Lung microvascular endothelial cell (primary cell): ENCODE results near the gene PSD2. TPM values are rescaled to one million over a fixed set of nuclear protein-coding genes. Genes with fewer than 3 reads are reported as not detected.
"Not testable (repeated sequence)": the region's sequence is repeated elsewhere in the genome, so short reads cannot be mapped to it uniquely, and the experiment has no call there.

Experiments used
- DNase-seq, 2 donors: peaks; one replicate each; pipeline versions ENCODE4 v3.0.0 to v3.0.0-alpha.2; 2010; ENCODE audit warnings: low read depth in 2 of 2
- total RNA-seq: library from RNA; depleted of rRNA; stranded (reverse); fragments of >200 nt; gene quantifications from 2 replicates; pipeline ENCODE4 v1.2.1, GENCODE V29; 2014

Gene PSD2
- total RNA-seq, 1 donor from 2014 or later = under 0.01 TPM

DNA sequence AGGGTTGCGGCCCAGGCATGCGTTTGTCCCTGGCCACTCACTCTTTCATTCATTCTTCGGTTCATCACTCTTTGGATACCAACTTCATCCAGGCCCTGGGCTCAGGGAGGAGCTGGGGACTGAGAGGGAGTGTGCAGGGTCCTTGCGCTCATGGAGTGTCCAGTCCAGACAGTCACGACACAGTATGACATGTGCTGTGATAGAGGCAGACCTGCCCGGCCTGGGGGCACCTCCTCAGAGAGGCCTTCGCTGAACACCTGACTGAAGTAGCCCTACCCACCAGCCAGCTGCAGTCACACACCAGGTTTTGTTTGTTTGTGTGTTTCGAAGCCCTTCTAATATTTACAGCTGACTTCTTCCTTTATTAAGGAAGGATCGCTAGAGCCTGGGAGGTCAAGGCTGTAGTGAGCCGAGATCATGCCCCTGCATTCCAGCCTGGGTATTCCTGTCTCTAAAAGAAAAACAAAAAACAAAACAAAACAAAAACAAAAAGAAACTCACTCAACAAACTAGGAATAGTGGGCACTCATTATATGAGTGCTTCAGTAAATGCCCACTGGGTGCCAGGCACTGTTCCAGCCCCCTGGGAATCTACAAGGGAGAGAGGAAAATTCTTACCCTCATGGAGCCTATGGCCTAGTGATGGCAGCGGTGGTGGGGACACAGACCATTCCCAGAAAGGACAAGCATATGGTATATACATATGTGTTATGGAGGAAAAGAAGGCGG lies 6.3 kb upstream of the PSD2 start:
- no peak for DNase-seq

- no peak for DNase-seq
Measured at GRCh38 chr5:139789845-139790189, 5.8 kb upstream of the PSD2 start.

DNA sequence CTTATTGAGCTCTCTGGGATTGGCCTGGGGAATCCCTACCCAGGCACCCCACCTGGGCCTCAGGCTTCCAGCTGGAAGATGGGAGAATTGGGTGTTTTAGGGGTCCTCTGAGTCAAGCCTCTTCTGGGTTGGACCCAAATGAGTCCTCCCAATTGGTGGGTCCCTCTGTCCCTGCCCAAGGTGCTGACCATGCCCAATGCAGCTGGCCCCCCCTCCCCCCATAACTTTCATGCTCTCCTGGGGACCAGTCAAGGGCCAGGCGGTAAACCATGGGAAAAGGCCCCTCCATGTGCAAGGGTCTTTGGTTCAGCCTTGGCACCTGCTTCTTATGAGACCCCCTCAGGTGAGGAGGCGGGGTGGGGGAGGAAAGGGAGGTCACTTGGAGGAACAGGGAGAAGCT lies 3.4 kb upstream of the PSD2 start:
- DNase-seq = no peak

GRCh38 chr5:139792655-139793054 lies 3.0 kb upstream of the PSD2 start:
- DNase-seq = not testable (repeated sequence)

GRCh38 chr5:139794067-139794846 lies 1.4 kb upstream of the PSD2 start:
- no peak for DNase-seq

- DNase-seq = no peak
Measured at GRCh38 chr5:139796061-139796806, 626 bp downstream of the PSD2 start.

DNA sequence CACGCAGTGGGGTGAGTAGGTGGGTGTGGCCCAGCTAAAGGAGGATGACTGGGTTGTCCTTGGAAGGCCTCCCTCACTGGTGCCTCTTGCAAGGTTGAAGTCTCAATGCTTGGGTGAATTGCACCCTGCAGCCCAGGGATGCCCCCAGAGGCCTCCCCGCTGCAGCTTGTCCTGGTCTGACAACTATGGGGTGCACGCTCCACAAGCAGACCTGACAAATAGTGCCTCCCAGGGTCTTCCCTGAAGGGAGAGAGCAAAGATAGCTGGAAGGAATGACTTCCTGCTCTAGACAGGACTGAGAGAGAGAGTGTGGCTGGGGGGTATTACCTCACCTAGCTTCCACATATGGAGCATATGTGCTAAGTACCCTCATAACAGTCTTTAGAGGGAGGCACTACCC lies 1.7 kb downstream of the PSD2 start:
- no peak for DNase-seq

DNA sequence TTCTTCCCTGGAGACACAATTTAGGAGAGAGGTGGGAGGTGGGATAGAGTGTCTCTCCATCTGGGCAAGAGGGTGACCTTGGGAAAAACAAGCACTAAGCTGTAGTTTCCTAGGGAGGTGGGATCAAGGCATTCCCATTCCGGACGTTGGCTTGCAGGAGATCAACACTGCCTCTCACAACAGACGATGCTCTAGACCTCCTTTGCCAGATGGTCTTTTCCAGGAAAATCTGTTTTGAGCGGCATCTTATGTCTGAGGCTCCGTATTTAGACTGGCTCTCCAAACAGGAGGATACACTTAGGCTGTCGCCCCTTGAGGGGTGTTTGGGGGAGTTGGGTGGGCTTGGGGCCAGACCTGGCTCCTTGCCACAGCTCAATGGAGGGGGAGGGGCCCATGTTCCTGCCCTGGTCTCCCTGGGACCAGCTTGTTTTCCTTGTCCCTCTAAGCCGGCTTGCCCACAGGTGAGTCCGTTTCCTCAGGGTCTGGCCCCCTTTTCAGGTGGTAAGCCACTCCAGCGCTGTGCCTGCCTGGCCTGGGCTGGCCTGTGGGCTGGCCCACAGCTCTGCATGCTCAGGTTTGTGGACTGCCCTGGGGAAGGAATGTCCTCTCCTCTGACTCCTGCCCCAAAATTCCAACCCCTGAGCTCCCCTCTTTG lies 2.4 kb downstream of the PSD2 start:
- DNase-seq = no peak

- DNase-seq = no peak
Measured at GRCh38 chr5:139798883-139799282, 3.3 kb downstream of the PSD2 start.

DNA sequence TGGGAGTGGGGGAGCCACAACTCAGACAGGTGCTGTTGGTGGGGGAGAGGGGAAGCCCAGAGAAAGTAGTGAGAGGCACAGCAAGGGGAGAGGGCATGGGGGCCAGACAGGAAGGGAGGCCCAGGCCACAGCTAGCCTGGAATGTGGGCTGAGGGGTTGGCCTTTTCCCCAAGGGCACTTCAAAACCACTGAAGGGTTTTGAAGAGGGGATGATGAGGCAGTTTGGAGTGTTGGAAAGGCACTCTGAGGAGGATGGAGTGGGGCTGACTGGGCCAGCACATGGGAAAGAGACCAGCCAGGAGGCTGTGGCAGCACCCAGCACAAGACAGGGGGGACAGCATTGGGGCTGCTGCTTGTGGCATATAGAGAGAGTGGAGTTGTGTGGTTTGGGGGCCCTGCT lies 3.8 kb downstream of the PSD2 start:
- DNase-seq = no peak

GRCh38 chr5:139803978-139804377 lies 8.4 kb downstream of the PSD2 start:
- DNase-seq = no peak

DNA sequence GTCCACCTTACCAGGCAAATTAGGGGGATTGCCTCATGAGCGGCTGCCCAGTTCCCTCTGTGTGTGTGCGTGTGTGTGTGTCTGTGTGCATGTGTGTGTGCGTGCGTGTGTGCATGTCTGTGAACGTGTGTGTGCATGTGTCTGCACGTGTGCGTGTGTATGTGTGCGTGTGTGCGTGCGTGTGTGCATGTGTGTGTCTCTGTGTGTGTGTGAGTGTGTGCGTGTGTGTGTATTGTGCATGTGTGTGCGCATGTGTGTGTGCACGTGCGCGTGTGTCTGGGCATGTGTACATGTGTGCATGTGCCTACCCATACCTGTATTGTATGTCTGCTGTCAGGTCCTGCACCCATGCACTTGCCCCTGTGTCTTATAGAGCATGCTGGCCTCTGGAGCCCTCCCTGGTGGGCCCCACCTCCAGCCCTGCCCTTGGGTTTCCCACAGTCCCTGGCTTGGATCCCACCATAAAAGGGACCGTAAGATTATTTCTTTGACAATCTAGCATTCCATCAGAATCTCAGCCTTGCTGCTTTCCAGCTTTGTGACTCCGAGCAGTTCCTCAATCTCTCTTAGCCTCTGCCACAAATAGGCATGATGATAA lies 9.3 kb downstream of the PSD2 start:
- no peak for DNase-seq

DNA sequence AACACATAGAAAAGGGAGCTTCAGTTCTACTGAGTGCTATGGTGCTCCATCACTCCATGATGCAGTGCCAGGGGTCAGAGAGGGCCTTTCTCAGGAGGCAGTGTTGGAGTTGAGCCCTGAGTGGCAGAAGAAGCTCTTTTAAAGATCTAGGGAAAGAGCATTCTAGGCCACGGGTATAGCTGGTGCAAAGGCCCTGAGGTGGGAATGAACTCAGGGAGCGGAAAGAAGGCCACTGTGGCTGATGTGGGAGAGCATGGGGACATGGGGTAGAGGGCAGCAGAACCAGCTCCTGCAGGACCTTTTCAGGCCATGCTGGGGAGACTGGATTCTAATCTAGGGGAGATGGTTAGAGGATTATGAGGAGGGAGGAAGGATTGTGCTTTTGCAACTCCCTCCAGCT lies 9.9 kb downstream of the PSD2 start:
- no peak for DNase-seq

GRCh38 chr5:139806111-139806510 lies 10.5 kb downstream of the PSD2 start:
- DNase-seq = no peak

DNA sequence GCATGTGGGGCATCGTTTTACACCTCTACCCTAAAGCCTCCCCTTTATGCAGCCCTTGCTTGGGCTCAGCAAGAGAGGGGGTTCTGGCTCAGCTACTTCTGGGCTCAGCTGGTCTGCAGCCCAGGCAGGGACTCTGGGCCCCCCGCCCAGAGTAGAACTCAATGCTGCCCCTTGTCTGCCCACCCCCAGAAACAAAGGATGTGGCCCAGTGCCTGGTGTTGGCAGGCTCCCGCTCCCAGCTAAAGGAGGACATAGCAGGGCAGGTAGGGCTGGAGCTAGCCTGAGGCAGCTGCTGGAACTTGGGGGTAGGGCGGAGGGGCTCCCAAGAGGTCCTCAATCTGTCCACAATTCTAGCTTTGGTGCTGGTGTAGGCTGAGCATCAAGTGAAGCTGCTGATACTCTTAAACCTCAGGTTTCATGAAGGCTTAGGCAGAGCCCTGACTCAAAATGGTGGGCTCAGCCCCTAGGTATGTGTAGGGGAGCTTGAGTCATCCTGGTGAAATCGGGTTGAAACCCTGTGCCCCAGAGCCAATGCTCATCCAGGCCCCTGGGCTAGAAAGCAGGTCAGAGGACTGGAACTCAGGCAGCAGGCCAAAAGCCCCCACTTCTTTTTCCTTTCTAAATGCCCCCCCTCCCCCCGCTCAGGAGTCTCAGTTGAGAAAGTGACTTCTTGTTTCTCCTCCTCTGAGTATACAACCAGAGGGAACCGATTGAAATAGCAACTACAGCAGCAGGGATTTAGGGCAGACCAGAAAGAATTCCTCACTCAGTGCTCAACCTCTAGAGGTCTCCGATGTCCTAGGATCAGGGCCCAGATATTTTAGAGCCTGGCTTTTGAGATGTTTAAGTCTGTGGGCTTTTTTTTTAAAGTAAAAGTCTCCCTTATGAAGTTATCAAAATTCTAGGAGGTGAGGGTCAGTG lies 11.4 kb downstream of the PSD2 start:
- DNase-seq = no peak

- DNase-seq = no peak
Measured at GRCh38 chr5:139807647-139808030, 12.0 kb downstream of the PSD2 start.

GRCh38 chr5:139808481-139809330 lies 13.1 kb downstream of the PSD2 start:
- DNase-seq = peak; percentile 51

- no peak for DNase-seq
Measured at GRCh38 chr5:139809331-139809810, 13.8 kb downstream of the PSD2 start.
